ENCODE measurements around the gene SHKBP1.
"Not testable (repeated sequence)": the region's sequence is repeated elsewhere in the genome, so short reads cannot be mapped to it uniquely, and the experiment has no call there.

The SHKBP1 gene

DNA sequence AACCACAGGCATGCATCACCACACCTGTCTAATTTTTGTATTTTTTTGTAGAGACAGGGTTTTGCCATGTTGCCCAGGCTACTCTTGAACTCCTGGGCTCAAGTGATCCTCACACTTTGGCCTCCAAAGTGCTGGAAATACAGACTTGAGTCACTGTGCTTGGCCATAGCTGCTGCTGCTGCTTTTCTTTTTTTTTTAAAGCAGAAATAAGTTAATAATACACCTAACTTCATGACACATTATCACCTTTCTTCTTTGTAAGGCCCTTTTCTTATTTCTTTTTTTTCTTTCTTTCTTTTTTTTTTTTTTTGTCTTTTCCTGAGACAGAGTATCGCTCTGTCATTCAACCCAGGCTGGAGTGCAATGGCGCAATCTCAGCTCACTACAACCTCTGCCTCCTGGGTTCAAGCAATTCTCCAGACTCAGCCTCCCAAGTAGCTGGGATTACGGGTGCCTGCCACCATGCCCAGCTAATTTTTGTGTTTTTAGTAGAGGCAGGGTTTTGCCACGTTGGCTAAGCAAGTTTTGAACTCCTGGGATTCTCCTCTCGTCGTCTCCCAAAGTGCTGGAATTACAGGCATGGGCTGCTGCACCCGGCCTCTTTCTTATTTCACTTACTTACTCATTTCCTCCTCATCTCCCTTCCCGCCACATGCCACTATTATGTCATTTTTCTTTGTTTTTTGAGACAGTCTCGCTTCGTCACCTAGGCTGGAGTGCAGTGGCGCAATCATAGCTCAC, 8.7 kb downstream of the SHKBP1 start:
- DNase-seq (ENCODE audit: low read depth, low spot score), result no peak

DNA sequence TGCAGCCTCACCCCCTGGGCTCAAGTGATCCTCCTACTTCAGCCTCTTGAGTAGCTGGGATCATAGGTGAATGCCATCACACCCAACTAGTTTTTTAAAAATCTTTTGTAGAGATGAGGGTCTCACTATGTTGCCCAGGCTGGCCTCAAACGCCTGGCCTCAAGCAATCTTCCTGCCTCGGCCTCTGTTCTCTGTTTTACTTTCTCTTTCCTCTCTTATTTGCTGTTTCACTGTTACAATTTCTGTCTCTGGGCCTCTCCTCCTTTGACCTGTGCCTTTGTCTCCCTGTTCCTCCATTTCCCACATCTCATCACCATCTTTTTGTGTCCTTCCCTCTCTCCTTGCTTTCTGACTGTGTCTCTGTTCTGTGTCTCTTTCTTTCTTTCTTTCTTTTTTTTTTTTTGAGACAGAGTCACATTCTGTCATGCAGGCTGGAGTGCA, 9.3 kb downstream of the SHKBP1 start:
- DNase-seq (ENCODE audit: low read depth, low spot score), result no peak

DNA sequence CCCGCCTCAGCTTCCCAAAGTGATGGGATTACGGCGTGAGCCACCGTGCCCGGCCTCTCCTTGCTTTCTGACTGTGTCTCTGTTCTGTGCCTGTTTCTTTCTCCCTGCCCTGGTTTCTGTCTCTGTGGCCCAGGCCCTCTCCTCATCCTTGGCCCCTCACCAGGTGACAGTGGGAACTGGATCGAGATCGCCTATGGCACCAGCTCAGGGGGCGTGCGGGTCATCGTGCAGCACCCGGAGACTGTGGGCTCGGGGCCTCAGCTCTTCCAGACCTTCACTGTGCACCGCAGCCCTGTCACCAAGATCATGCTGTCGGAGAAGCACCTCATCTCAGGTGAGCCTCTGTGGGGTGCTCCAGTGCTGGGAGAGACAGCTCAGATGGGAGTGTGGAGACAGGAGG, 9.9 kb downstream of the SHKBP1 start:
- DNase-seq (ENCODE audit: low read depth, low spot score), result no peak

DNA sequence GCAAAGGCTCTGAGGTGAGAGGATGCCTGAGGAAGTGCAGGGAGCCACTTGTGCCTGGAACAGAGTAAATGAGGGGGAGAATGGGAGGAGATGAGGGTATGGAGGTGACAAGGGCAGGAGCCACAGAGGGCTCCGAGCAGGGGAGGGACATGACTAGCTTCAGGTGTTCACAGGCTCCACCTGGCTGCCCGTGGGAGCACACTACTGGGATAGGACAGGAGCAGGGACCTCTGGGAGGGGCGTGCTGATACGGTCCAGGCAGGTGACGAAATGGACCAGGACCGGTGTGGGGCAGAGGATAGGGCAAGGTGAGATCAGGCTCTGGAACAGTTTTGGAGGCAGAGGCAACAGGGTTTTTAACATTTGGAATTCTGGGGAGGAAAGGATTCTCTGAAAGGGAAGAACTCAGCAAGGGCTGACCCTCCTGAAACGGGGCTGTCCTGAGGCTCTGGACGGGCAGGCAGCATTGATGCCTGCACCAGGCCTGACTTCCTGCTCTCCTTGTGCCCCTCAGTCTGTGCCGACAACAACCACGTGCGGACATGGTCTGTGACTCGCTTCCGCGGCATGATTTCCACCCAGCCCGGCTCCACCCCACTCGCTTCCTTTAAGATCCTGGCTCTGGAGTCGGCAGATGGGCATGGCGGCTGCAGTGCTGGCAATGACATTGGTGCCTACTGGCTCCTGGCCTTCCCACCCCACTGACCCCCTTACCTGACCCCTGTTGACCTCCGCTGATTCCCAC, 11.6 kb downstream of the SHKBP1 start:
- DNase-seq (ENCODE audit: low read depth, low spot score), result no peak

DNA sequence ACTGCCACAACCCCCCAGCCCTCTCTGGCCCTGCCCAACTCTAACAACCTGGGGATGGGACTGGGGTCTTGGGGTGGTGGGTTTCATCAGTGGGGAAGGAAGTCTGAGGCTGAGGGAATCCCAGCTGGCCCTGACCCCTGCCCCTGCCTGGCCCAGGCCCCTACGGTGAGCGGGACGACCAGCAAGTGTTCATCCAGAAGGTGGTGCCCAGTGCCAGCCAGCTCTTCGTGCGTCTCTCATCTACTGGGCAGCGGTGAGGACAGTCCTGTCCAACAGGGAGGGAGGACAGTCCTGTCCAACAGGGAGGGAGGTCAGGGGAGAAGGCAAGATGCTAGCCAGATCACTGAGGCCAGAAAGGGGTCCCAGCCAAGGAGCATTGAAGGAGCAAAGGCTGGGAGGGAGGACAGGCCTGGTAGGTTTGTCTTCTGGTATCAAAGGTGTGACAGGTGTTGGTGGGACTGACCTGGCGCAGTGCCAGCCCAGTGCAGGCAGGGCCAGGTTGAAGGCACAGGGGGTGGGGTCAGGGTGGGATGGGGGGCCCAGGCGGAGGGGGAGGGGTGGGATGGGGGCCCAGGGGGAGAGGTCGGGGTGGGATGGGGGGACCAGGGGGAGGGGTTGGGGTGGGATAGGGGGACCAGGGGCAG, 12.4 kb downstream of the SHKBP1 start:
- DNase-seq (ENCODE audit: low read depth, low spot score), result no peak

DNA sequence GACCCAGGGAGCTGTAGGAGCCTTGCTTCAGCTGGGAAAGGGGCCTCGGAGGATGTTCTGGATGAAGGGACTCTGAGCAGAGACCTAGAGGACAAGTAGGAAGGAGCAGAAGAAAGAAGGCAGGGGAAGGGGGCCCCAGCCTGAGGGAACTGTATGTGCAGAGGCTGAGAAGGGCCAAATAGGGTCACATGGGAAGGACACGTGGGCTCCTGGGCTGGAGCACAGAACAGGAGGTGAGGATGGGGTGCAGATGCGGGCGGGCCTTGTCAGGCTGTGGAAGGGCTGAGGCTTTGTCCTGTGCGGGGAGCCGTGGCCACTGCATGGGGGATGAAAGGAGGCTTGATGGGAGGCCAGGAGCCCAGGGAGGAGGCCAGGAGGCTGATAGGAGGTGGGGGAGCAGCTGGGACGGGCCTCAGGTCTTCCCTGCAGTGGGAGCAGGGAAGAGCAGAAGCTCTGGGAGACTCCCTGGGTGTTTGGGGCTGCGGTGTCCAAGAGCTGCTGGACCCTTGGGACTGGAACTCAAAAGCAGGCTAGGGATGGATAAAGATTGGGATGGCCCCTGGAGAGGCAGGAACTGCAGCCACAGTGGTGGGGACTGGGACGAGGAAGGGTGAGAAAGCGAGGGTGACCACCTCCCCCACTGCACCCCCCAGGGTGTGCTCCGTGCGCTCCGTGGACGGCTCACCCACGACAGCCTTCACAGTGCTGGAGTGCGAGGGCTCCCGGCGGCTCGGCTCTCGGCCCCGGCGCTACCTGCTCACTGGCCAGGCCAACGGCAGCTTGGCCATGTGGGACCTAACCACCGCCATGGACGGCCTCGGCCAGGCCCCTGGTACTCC, 13.1 kb downstream of the SHKBP1 start:
- DNase-seq (ENCODE audit: low read depth, low spot score), result no peak

DNA sequence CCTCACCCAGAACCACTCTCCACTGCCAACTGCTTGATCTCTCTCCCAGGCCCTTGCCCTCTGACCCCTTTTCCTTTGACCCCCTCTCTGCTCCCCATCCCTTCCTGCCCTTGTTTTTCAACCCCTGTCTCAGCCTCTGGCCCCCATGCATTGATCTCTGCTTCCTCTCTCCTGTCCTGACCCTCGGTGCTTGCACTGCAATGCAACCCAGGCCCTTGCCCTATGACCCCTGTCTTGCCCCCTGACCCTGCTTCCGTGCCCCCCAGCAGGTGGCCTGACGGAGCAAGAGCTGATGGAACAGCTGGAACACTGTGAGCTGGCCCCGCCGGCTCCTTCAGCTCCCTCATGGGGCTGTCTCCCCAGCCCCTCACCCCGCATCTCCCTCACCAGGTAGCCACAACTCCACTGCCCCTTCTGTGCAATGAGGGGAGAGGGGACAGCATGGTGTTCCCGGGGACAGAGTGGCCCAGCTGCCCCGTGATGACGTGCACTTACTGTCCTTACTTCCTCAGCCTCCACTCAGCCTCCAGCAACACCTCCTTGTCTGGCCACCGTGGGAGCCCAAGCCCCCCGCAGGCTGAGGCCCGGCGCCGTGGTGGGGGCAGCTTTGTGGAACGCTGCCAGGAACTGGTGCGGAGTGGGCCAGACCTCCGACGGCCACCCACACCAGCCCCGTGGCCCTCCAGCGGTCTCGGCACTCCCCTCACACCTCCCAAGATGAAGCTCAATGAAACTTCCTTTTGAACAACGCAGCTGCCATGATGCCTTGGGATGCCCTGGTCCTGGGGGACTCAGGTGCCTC, 14.0 kb downstream of the SHKBP1 start:
- DNase-seq (ENCODE audit: low read depth, low spot score), result no peak

DNA sequence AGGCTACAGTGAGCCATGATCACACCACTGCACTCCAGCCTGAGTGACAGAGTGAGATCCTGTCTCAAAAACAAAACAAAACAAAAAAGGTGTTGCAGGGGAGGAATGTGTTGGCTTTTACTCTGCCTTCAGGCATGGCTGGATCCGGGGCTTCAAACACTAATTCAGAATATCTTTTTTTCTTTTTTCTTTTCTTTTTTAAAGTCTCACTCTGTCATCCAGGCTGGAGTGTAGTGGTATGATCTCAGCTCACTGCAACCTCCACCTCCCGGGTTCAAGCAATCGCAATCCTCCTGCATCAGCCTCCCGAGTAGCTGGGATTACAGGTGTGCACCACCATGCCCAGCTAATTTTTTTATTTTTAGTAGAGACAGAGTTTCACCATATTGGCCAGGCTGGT, 15.1 kb downstream of the SHKBP1 start:
- not testable (repeated sequence) for DNase-seq (ENCODE audit: low read depth, low spot score)

DNA sequence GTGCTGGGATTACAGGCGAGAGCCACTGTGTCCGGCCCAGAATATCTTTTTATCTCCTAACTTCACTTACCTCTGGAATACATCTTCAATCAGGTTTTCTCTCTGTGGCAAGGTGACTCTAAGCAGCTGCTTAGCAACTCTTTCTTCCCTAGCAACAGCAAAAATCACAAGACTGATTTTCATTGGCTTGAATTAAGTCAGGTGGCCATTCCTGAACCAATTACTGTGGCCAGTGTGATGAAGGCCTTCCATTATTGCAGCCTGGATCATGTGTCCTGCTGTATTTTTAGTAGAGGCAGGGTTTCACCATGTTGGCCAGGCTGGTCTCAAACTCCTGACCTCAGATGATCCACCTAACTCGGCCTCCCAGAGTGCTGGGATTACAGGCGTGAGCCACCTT, 15.5 kb downstream of the SHKBP1 start:
- no peak for DNase-seq (ENCODE audit: low read depth, low spot score)

DNA sequence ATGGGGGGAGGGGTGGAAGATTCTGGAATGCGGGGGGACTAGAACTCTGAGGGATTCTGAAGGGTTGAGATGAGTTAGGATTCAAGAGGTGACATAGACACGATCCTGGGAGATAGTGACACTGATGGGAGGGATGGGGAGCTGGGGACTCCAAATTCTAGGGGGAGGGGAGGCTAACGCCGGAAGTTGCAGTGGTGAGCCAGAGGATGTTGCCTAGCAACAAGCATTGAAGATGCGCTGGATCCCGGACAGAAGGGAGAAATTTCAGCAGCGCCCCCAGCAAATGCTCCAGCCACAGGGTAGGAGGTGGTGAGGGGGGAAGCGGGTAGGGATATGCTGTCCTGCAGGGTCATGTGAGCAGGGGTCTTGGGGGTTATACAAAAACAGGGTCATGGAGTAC, 17.6 kb downstream of the SHKBP1 start:
- no peak for DNase-seq (ENCODE audit: low read depth, low spot score)

DNA sequence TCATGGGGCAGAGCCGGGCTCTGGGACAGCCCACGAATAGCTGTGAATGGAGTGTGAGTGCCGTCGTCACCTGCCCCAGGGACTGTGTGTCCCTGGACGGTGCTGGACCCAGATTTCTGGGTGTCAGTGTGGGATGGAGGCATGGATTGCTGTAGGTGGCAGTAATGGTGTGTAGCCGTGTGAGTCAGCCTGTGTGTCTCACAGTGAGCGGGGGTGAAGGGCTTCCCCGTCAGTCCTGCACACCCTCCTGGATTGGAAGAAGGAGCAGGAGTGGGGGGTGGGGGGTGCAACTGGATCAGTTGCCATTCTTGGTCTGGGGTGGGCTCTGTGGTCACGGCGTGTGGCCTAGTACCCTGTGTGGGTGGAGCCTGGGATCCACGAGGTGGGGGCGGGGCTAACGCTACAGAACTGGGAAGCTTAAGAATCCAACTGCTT, 18.0 kb downstream of the SHKBP1 start:
- DNase-seq (ENCODE audit: low read depth, low spot score), result no peak

DNA sequence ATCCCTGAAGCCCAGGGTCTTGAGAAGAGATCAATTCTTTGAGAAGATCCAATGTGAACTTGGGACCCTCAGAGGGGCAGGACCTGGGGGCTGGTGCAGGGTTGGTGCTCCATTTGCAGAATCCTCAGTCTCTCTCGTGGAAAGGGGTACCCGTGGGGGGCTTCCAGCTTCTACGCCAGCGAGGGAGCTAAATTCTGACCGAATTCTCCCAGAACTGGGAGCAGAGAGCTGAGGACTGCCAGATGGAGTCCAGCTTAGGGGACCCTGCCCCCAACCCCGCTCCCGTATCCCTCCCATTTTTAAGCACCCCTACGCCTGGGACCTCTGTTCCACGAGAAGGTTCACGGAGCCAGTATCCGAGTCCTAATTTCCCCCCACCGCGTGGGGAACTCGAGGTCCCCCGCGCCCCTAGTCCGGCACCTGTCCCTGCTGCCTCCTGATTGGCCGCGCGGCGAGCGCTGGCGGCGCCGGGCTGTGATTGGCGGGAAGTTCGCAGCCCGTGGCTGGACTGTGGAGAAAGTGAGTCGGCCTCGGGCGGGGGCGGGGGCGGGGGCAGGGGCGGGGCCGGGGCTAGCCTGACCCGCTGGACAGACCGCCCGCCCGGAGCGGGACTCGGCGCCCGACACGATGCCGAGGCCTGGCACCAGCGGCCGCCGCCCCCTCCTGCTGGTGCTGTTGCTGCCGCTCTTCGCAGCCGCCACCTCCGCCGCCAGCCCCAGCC, 20.1 kb downstream of the SHKBP1 start:
- DNase-seq (ENCODE audit: low read depth, low spot score), result no peak

DNA sequence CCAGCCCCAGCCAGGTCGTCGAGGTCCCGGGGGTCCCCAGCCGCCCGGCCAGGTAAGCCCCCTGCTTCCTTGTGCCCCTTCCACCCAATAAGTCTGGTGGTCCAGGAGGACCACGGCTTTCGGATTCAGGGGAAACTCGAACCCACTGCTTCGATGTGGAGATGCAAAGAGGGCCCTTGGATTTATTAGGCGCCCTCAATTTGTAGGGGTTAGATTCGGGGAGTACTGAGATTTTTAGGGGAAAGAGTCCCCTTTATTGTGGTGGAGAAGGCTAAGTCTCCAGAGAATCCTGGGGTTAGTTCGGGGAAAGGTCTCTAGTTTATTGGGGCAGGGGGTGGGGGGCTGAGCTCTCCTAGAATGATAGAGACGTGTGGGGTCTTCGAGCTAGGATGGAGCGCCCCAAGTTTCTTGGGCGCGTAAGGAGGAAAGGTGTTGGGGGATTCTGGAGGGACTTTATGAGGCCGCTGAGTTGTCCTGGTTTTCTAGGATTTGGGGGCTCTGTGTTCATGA, 20.7 kb downstream of the SHKBP1 start:
- no peak for DNase-seq (ENCODE audit: low read depth, low spot score)

DNA sequence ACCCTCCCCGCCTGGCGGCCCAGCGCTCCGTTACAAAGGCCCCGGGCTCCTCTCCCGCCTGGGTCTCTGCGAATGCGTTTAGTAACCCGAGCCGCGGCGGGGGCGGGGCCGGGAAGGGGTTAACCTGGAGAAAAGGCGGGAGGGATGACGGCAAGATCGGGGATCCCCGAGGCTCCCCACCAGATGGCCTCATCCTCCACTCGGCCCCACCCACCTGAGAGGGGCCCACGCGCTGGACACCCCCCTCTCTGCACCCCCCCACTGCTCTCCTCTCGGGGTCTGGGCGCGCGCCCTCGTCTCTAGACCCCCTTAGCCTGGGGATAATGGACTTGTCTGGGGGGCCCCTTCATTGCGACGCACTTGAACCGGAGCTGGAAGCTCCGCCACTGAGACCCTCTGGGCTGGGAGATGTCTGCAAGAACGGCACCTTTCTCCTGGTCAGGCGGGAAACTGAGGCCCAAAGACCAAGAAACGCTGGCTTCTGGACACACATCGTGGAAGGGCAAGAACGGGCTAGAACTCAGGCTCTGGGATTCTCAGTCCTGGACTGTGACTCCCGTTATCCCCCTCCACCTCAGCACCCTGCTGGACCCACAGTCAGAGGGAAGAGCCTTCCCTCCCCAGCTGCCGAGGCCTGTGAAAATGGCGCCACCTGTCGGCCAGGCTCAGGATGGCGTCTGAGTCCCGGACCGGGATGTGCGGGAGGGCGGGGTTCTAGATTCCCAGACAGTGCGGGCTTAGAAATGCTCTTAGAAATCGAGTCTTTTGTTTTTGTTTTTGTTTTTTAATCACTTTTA, 21.6 kb downstream of the SHKBP1 start:
- peak; percentile 70 for DNase-seq (ENCODE audit: low read depth, low spot score)

DNA sequence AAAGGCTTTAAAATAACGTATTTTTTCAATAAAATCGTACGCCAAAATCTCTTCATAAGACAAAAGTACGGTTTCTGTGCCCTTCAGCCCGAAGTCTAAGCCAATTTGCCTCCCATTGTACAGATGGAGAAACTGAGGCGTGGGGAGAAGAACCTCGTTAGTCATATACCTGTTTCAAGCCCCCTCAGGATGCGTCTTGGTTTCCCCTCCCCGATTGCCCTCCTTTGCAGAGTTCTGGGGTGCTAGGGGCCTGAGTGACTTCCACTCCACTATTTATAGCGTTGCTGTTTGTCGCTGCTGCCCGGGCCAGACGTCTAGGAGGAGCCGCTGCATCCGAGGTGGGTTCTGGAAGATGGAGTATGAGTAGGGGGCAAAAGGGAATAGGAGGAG, 22.2 kb downstream of the SHKBP1 start:
- DNase-seq (ENCODE audit: low read depth, low spot score), result no peak

DNA sequence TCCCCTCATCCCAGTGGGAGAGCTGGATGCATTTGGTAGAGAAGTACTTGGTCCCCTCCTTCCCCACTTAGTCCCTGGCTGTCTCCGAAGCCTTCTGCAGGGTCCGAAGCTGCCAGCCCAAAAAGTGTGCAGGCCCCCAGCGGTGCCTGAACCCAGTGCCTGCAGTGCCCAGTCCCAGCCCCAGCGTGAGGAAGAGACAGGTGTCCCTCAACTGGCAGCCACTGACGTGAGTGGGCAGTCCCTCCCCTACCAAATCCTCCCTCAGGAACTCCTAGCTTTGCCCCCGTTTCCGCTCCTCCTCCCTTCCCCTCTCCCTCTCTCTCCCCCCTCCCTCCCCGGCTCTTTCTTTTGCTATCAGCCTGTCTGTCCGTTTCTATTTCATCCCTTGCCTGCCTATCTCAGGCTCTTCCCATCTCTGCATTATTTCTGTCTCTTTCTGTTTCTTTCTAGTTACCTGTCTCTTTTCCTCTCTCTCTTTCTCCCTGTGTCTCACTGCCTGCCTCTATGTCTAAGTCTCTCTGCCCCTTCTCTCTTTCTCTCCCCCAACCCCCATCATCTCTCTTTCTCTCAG, 22.7 kb downstream of the SHKBP1 start:
- DNase-seq (ENCODE audit: low read depth, low spot score), result no peak

DNA sequence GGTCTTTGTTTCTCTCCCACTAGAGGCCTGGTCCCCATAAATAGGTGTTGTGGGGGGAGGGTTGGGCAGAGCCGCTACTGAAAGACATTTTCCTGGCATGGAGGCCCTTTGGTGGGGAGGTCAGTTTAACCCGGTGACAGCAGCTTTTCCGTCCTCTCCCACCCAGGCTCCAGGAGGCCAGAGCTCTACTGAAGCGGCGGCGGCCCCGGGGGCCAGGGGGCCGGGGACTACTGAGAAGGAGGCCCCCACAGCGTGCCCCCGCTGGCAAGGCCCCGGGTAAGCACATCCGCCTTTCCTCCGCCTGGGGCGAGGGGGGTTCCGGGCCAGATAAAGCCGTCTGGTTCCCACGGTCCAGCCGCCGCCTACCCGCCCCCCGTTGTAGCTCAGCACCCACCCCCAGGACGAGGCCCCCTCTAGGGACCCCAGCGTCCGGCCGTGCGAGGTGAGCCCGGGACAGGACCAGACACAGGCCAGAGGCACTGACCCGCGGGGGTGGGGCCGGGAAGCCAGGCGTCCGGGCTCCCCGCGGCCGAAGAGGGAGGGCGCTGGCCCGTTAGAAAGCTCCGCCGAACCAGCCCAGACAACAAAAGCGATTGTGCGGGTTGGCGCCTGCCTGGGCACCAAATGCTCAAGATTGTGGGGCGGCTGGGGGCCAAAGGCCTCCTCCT, 23.4 kb downstream of the SHKBP1 start:
- DNase-seq (ENCODE audit: low read depth, low spot score), result no peak

DNA sequence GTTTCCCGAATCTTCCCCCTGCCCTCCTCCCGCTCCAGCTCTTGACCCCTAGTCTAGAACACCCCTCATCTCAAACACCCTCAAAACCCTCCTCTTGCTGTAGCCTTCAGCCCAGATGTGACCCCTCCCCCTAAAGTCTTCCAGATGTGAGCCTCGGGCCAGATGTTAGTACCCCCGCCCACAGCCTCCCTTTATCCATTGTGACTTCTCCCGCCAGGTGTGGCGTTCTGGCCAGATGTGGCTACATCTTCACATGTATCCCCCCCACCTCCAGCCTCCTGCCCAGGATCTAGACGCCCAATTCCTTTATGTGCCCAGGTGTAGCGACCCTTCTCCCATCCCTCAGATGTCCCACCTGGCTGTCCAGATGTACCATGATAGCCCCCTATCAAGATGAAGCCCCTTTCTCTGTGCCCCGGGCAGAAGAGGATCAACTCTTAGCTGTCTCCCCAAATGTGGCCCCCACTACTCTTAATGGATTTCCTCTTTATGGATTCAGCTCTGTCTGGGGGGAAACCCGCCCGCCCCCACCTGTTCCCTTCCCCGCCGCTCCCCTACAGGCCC, 24.0 kb downstream of the SHKBP1 start:
- DNase-seq (ENCODE audit: low read depth, low spot score), result no peak

Data from smooth muscle cell of the brain vasculature (primary cell).